OCI-LY7 (cell line): ENCODE data around the gene MSRB3. TPM values are rescaled to one million over a fixed set of nuclear protein-coding genes. Genes with fewer than 3 reads are reported as not detected.

Experiments
- BruUV-seq: library from RNA; stranded (reverse); fragments of 400-500 nt; replicated peaks from 2 replicates; lab custom pipeline; 2021; lab: Mats Ljungman, UMichigan
- CTCF ChIA-PET: fragments of 300-600 bp; sonication (Branson Sonifier 250); formaldehyde crosslinking; loops from one replicate; lab custom pipeline; 2022; ENCODE audit warnings: antibody characterized with exemption; ENCODE audit not compliant: unreplicated experiment; lab: Charles Lee
- POLR2A ChIA-PET: fragments of 300-600 bp; sonication (Branson Sonifier 250); formaldehyde crosslinking; loops from one replicate; lab custom pipeline; 2022; ENCODE audit warnings: antibody characterized with exemption; lab: Charles Lee
- DNase-seq: peaks from one replicate; pipeline ENCODE4 v3.0.0-alpha.2; 2015; ENCODE audit warnings: low spot score
- H2AFZ ChIP-seq: fragments of 200-600 bp; sonication (generic), shearing (Covaris generic); 2 replicates; pipeline ENCODE4 v1.6.1; 2014; ENCODE audit warnings: mild to moderate bottlenecking, antibody characterized with exemption, low read length, moderate library complexity
- H3K27ac ChIP-seq: fragments of 200-600 bp; sonication (generic); 2 replicates; pipeline ENCODE4 v1.5.1; 2014; ENCODE audit warnings: mixed run types, low read depth, mild to moderate bottlenecking, moderate library complexity, low read length, inconsistent platforms; ENCODE audit not compliant: poor library complexity, severe bottlenecking
- H3K36me3 ChIP-seq: fragments of 200-600 bp; sonication (generic); 2 replicates; pipeline ENCODE4 v1.6.1; 2014; ENCODE audit warnings: mild to moderate bottlenecking, antibody characterized with exemption, low read length, moderate library complexity, mixed read lengths; ENCODE audit not compliant: insufficient read depth
- H3K4me1 ChIP-seq: fragments of 200-600 bp; sonication (generic); 2 replicates; pipeline ENCODE4 v1.5.1; 2014; ENCODE audit warnings: mild to moderate bottlenecking, low read length; ENCODE audit not compliant: insufficient read depth, poor library complexity, severe bottlenecking
- H3K4me2 ChIP-seq: fragments of 200-600 bp; sonication (generic); 2 replicates; pipeline ENCODE4 v1.6.1; 2014; ENCODE audit warnings: mild to moderate bottlenecking, low read length
- H3K4me3 ChIP-seq: fragments of 200-600 bp; sonication (generic); 2 replicates; pipeline ENCODE4 v1.5.1; 2014; ENCODE audit warnings: mild to moderate bottlenecking, low read depth, low read length; ENCODE audit not compliant: poor library complexity, severe bottlenecking
- H3K79me2 ChIP-seq: fragments of 200-600 bp; sonication (generic); 2 replicates; pipeline ENCODE4 v1.6.1; 2016; ENCODE audit warnings: low read depth, mild to moderate bottlenecking, low read length, moderate library complexity, mixed read lengths; ENCODE audit not compliant: insufficient read depth
- H3K9me2 ChIP-seq: fragments of 200-600 bp; sonication (generic); 2 replicates; pipeline ENCODE4 v1.6.1; 2016; ENCODE audit warnings: mild to moderate bottlenecking, low read length, mixed read lengths; ENCODE audit not compliant: insufficient read depth
- H3K9me3 ChIP-seq: fragments of 200-600 bp; sonication (generic); 2 replicates; pipeline ENCODE4 v1.6.1; 2014; ENCODE audit warnings: mild to moderate bottlenecking, mixed run types, low read length, mixed read lengths
- H4K20me1 ChIP-seq: fragments of 200-600 bp; sonication (generic); 2 replicates; pipeline ENCODE4 v1.6.1; 2014; ENCODE audit warnings: mild to moderate bottlenecking, antibody characterized with exemption, low read length, moderate library complexity, mixed read lengths; ENCODE audit not compliant: insufficient read depth
- EZH2phosphoT487 ChIP-seq: fragments of 200-600 bp; sonication (generic); IDR thresholded peaks from 2 replicates; pipeline ENCODE4 v1.6.1; 2018; ENCODE audit warnings: low read depth, borderline replicate concordance, mild to moderate bottlenecking, mixed run types, antibody characterized with exemption, low read length, moderate library complexity, mixed read lengths
- intact Hi-C: fragments of 100-400 bp; cut with micrococcal nuclease; formaldehyde crosslinking; loops from one replicate; pipeline ENCODE4 v1.10.0; 2022; ENCODE audit not compliant: unreplicated experiment
- total RNA-seq, 2 experiments: library from RNA; depleted of rRNA in 1 of 2; stranded (reverse); fragments of >200 nt in 1 of 2; shearing (Covaris generic) in 1 of 2; gene quantifications; 2 replicates each; pipeline ENCODE4 v1.2.3, GENCODE V29; 2014 to 2022
- TF ChIP-seq, protein P1 (sequence below): fragments of 200-600 bp; sonication (generic); conservative IDR thresholded peaks from 2 replicates; pipeline ENCODE4 v1.5.1; 2014; ENCODE audit warnings: mild to moderate bottlenecking, antibody characterized with exemption, low read length, moderate library complexity, mixed read lengths

MSRB3 gene
- total RNA-seq, 2 experiments from 2014 or later: not detected

- DNase-seq: no peak
- ChIA-PET CTCF (no interaction called here), POLR2A (no interaction called here)
- H4K20me1 ChIP-seq: no peaks in the 10 kb centered on the region
- H3K4me1 ChIP-seq: no peaks in the 10 kb centered on the region
- H3K36me3 ChIP-seq: no peaks in the 10 kb centered on the region
- no peak overlapping the region for H3K4me2 ChIP-seq
- no peak for TF ChIP-seq EZH2phosphoT487
- TF ChIP-seq, protein P1, sequence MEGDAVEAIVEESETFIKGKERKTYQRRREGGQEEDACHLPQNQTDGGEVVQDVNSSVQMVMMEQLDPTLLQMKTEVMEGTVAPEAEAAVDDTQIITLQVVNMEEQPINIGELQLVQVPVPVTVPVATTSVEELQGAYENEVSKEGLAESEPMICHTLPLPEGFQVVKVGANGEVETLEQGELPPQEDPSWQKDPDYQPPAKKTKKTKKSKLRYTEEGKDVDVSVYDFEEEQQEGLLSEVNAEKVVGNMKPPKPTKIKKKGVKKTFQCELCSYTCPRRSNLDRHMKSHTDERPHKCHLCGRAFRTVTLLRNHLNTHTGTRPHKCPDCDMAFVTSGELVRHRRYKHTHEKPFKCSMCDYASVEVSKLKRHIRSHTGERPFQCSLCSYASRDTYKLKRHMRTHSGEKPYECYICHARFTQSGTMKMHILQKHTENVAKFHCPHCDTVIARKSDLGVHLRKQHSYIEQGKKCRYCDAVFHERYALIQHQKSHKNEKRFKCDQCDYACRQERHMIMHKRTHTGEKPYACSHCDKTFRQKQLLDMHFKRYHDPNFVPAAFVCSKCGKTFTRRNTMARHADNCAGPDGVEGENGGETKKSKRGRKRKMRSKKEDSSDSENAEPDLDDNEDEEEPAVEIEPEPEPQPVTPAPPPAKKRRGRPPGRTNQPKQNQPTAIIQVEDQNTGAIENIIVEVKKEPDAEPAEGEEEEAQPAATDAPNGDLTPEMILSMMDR: no peak
- no peak overlapping the region for H2AFZ ChIP-seq
- no peaks in the 10 kb centered on the region for H3K79me2 ChIP-seq
- no TSS peak for BruUV-seq
- no peaks in the 10 kb centered on the region for H3K9me3 ChIP-seq
- no peak overlapping the region for H3K4me3 ChIP-seq
- H3K27ac ChIP-seq: no peak overlapping the region
- intact Hi-C loops: no loop called here
- H3K9me2 ChIP-seq: no peaks in the 10 kb centered on the region
These were observed 209.7 kb downstream of the MSRB3 start for GRCh38 chr12:65488197-65488596.

- CTCF ChIA-PET: no interaction called here
- TF ChIP-seq, protein P1: no peak
- TF ChIP-seq EZH2phosphoT487: no peak
- Histone ChIP-seq H4K20me1 (no peaks in the 10 kb centered on the region), H3K4me2 (no peak overlapping the region), H3K36me3 (no peaks in the 10 kb centered on the region), H3K9me2 (no peaks in the 10 kb centered on the region), H3K4me3 (no peak overlapping the region), H3K4me1 (no peaks in the 10 kb centered on the region), H2AFZ (no peak overlapping the region), H3K27ac (no peak overlapping the region), H3K79me2 (no peaks in the 10 kb centered on the region), H3K9me3 (no peaks in the 10 kb centered on the region)
- intact Hi-C loops: no loop called here
- DNase-seq: no peak
- BruUV-seq: no TSS peak
- POLR2A ChIA-PET: no interaction called here
These were observed 211.8 kb downstream of the MSRB3 start for GRCh38 chr12:65490250-65490649.

GRCh38 chr12:65492998-65493912, 214.8 kb downstream of the MSRB3 start:
- no peaks in the 10 kb centered on the region for H3K36me3 ChIP-seq
- H2AFZ ChIP-seq: no peak overlapping the region
- intact Hi-C loops: no loop called here
- H3K4me3 ChIP-seq: no peak overlapping the region
- H3K9me2 ChIP-seq: no peaks in the 10 kb centered on the region
- H3K79me2 ChIP-seq: no peaks in the 10 kb centered on the region
- ChIA-PET CTCF (no interaction called here), POLR2A (no interaction called here)
- no peak for DNase-seq
- no peaks in the 10 kb centered on the region for H3K9me3 ChIP-seq
- no peak overlapping the region for H3K4me2 ChIP-seq
- no TSS peak for BruUV-seq
- no peak for TF ChIP-seq EZH2phosphoT487
- TF ChIP-seq, protein P1: no peak
- no peaks in the 10 kb centered on the region for H4K20me1 ChIP-seq
- no peak overlapping the region for H3K27ac ChIP-seq
- no peaks in the 10 kb centered on the region for H3K4me1 ChIP-seq
